OCI-LY7 (cell line): ENCODE results near the gene OR4K13. TPM values are rescaled to one million over a fixed set of nuclear protein-coding genes. Genes with fewer than 3 reads are reported as not detected.

Experiments used
- Bru-seq: library from RNA; stranded (reverse); fragments of 400-500 nt; gene quantifications from one replicate; lab custom pipeline; 2021; lab: Mats Ljungman, UMichigan
- BruChase-seq, 2 experiments: library from RNA; stranded (reverse); fragments of 400-500 nt; gene quantifications; one replicate each; lab custom pipeline; 2021; lab: Mats Ljungman, UMichigan
- BruUV-seq: library from RNA; stranded (reverse); fragments of 400-500 nt; replicated peaks from 2 replicates; lab custom pipeline; 2021; lab: Mats Ljungman, UMichigan
- CTCF ChIA-PET: fragments of 300-600 bp; sonication (Branson Sonifier 250); formaldehyde crosslinking; loops from one replicate; lab custom pipeline; 2022; ENCODE audit warnings: antibody characterized with exemption; ENCODE audit not compliant: unreplicated experiment; lab: Charles Lee
- POLR2A ChIA-PET: fragments of 300-600 bp; sonication (Branson Sonifier 250); formaldehyde crosslinking; loops from one replicate; lab custom pipeline; 2022; ENCODE audit warnings: antibody characterized with exemption; lab: Charles Lee
- DNase-seq: peaks from one replicate; pipeline ENCODE4 v3.0.0-alpha.2; 2015; ENCODE audit warnings: low spot score
- H2AFZ ChIP-seq: fragments of 200-600 bp; sonication (generic), shearing (Covaris generic); 2 replicates; pipeline ENCODE4 v1.6.1; 2014; ENCODE audit warnings: mild to moderate bottlenecking, antibody characterized with exemption, low read length, moderate library complexity
- H3K27ac ChIP-seq: fragments of 200-600 bp; sonication (generic); 2 replicates; pipeline ENCODE4 v1.5.1; 2014; ENCODE audit warnings: mixed run types, low read depth, mild to moderate bottlenecking, moderate library complexity, low read length, inconsistent platforms; ENCODE audit not compliant: poor library complexity, severe bottlenecking
- H3K36me3 ChIP-seq: fragments of 200-600 bp; sonication (generic); 2 replicates; pipeline ENCODE4 v1.6.1; 2014; ENCODE audit warnings: mild to moderate bottlenecking, antibody characterized with exemption, low read length, moderate library complexity, mixed read lengths; ENCODE audit not compliant: insufficient read depth
- H3K4me1 ChIP-seq: fragments of 200-600 bp; sonication (generic); 2 replicates; pipeline ENCODE4 v1.5.1; 2014; ENCODE audit warnings: mild to moderate bottlenecking, low read length; ENCODE audit not compliant: insufficient read depth, poor library complexity, severe bottlenecking
- H3K4me2 ChIP-seq: fragments of 200-600 bp; sonication (generic); 2 replicates; pipeline ENCODE4 v1.6.1; 2014; ENCODE audit warnings: mild to moderate bottlenecking, low read length
- H3K4me3 ChIP-seq: fragments of 200-600 bp; sonication (generic); 2 replicates; pipeline ENCODE4 v1.5.1; 2014; ENCODE audit warnings: mild to moderate bottlenecking, low read depth, low read length; ENCODE audit not compliant: poor library complexity, severe bottlenecking
- H3K79me2 ChIP-seq: fragments of 200-600 bp; sonication (generic); 2 replicates; pipeline ENCODE4 v1.6.1; 2016; ENCODE audit warnings: low read depth, mild to moderate bottlenecking, low read length, moderate library complexity, mixed read lengths; ENCODE audit not compliant: insufficient read depth
- H3K9me2 ChIP-seq: fragments of 200-600 bp; sonication (generic); 2 replicates; pipeline ENCODE4 v1.6.1; 2016; ENCODE audit warnings: mild to moderate bottlenecking, low read length, mixed read lengths; ENCODE audit not compliant: insufficient read depth
- H3K9me3 ChIP-seq: fragments of 200-600 bp; sonication (generic); 2 replicates; pipeline ENCODE4 v1.6.1; 2014; ENCODE audit warnings: mild to moderate bottlenecking, mixed run types, low read length, mixed read lengths
- H4K20me1 ChIP-seq: fragments of 200-600 bp; sonication (generic); 2 replicates; pipeline ENCODE4 v1.6.1; 2014; ENCODE audit warnings: mild to moderate bottlenecking, antibody characterized with exemption, low read length, moderate library complexity, mixed read lengths; ENCODE audit not compliant: insufficient read depth
- CTCF ChIP-seq: fragments of 200-600 bp; sonication (generic); conservative IDR thresholded peaks from 2 replicates; pipeline ENCODE4 v1.5.1; 2014; ENCODE audit warnings: mild to moderate bottlenecking, antibody characterized with exemption, low read length, moderate library complexity, mixed read lengths
- EZH2phosphoT487 ChIP-seq: fragments of 200-600 bp; sonication (generic); IDR thresholded peaks from 2 replicates; pipeline ENCODE4 v1.6.1; 2018; ENCODE audit warnings: low read depth, borderline replicate concordance, mild to moderate bottlenecking, mixed run types, antibody characterized with exemption, low read length, moderate library complexity, mixed read lengths
- intact Hi-C: fragments of 100-400 bp; cut with micrococcal nuclease; formaldehyde crosslinking; loops from one replicate; pipeline ENCODE4 v1.10.0; 2022; ENCODE audit not compliant: unreplicated experiment
- long read RNA-seq: library from polyadenylated mRNA; stranded (forward); transcript quantifications from one replicate; pipeline ENCODE4 v2.0.0, GENCODE V29; 2022
- total RNA-seq, 2 experiments: library from RNA; depleted of rRNA in 1 of 2; stranded (reverse); fragments of >200 nt in 1 of 2; shearing (Covaris generic) in 1 of 2; gene quantifications; 2 replicates each; pipeline ENCODE4 v1.2.3, GENCODE V29; 2014 to 2022

OR4K13 gene
- total RNA-seq (2014; rRNA removed; shearing (Covaris generic)) (not detected in 2 replicates), total RNA-seq (2022) (not detected in 2 replicates), Bru-seq, nascent RNA (not detected), BruChase-seq, experiment 1, labeled RNA remaining after a 6-hour chase (not detected), BruChase-seq, experiment 2, labeled RNA remaining after a 2-hour chase (not detected)
- long read RNA-seq: 0 reads

- H3K4me2 ChIP-seq: no peak within 1 kb of the TSS
- no peaks in the 10 kb centered on the region for H3K4me1 ChIP-seq
- H3K36me3 ChIP-seq: no peaks in the 10 kb centered on the region
- ChIA-PET CTCF (no interaction called here), POLR2A (interaction anchor here (1.0 kb wide), 1 partner anchor 17 kb away, joined by 3 read pairs; no protein-coding TSS in a partner anchor)
- no peaks in the 10 kb centered on the region for H3K79me2 ChIP-seq
- H3K9me3 ChIP-seq: no peaks in the 10 kb centered on the region
- H3K9me2 ChIP-seq: no peaks in the 10 kb centered on the region
- H4K20me1 ChIP-seq: no peaks in the 10 kb centered on the region
- TF ChIP-seq EZH2phosphoT487 (no peak), CTCF (no peak)
- no TSS peak for BruUV-seq
- DNase-seq: no peak
- intact Hi-C loops: no loop called here
- H3K27ac ChIP-seq: no peak within 1 kb of the TSS
- no peak within 1 kb of the TSS for H3K4me3 ChIP-seq
- H2AFZ ChIP-seq: no peak within 1 kb of the TSS
These were observed at the start of gene OR4K13 for GRCh38 chr14:20035938-20036337. OR4K13 (minus strand) TSS chr14:20036038; CDS start chr14:20034758, 1,280 bp downstream.

DNA sequence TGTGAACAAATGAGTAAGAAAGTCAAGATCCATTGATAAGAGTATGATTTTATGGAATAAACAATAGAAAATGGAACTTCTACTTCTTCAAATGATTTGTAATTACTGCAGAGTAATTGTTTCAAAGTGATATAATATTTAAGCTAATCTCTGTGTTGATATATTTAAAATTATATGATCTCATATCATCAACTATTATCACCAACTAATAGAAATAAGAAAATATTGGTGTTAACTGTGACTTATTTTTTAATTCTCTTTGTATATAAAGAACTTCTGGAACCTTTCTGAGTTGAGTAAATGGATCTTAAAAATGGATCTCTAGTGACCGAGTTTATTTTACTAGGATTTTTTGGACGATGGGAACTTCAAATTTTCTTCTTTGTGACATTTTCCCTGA is 23.9 kb upstream of the OR4K13 start, which contains the start of gene OR4L1:
OR4L1 (plus strand) TSS at position 301 of the 400 bp plus-strand sequence; CDS start at position 301, 0 bp downstream.
- intact Hi-C loops: no loop called here

More for the DNA sequence above, 23.9 kb upstream of the OR4K13 start, which contains the start of gene OR4L1:
- H2AFZ ChIP-seq: no peak within 1 kb of the TSS
- H3K27ac ChIP-seq: no peak within 1 kb of the TSS
- no peaks in the 10 kb centered on the region for H3K9me3 ChIP-seq
- H4K20me1 ChIP-seq: no peaks in the 10 kb centered on the region
- no TSS peak for BruUV-seq
- no peak within 1 kb of the TSS for H3K4me2 ChIP-seq
- CTCF ChIA-PET: no interaction called here
- H3K4me3 ChIP-seq: no peak within 1 kb of the TSS
- no peaks in the 10 kb centered on the region for H3K9me2 ChIP-seq
- no peaks in the 10 kb centered on the region for H3K79me2 ChIP-seq
- TF ChIP-seq CTCF (no peak), EZH2phosphoT487 (no peak)
- no peak for DNase-seq
- H3K4me1 ChIP-seq: no peaks in the 10 kb centered on the region
- POLR2A ChIA-PET: no interaction called here
- no peaks in the 10 kb centered on the region for H3K36me3 ChIP-seq
